ENCODE data around the gene GH2. TPM values are rescaled to one million over a fixed set of nuclear protein-coding genes. Genes with fewer than 3 reads are reported as not detected.
"Not testable (repeated sequence)": the region's sequence is repeated elsewhere in the genome, so short reads cannot be mapped to it uniquely, and the experiment has no call there.

Gene GH2
- total and polyA plus RNA-seq, 2 donors (not counting 3 experiments of a cell fraction or from before 2014, with no cell fraction given), result not detected

DNA sequence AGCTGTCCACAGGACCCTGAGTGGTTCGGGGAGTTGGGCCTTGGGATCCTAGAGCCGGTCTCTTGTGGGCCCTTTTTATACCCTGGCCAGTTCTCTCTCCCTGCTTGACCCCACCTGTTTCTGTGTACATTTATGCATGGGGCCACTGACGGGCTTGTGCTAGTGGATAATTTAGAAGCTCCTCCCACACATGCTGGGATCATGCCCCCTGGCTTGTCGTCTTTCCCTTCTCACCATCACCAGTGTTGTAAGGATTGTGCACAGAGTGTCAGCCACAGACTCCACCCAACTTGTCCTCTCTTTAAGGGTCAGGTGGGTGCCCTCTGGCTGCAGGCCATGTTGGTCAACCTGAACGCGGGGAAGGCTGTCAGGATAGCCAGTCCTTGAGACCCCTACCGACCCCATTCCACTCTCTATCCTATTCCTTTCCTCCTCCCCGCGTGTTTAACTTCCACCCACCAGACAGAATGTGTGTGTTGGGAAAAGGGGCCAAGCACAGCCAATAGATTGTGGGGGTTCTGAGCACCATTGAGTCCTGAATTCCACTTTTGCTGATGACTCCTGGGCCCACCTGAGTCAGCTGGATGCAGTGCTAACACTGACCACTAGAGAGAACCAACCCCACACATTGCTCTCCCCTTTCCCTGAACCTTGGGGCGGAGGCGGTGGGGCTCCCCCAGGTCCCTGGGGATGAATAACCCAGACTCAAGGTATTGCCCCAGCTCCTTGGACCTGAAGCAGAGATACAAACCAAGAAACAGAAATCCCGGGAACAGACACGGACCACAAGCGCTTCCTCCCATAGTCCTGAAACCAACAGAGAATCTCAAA is 15.0 kb upstream of the GH2 start, which contains the start of gene CSH1:
TSS of gene CSH1 (minus strand) at position 51 of the 831 bp plus-strand sequence. CDS start 63 bp downstream, outside the sequence.
- H3K27me3 ChIP-seq (ENCODE audit: control insufficient read depth in 2 of 2, insufficient read depth in 2 of 2, low read length in 2 of 2), result peaks cover 9 to 11% of the 10 kb centered on the region in 2 experiments
- H3K9ac ChIP-seq (replicated peaks; ENCODE audit: extremely low read depth, insufficient read depth, low read length); CTCF ChIA-PET; H2AFZ ChIP-seq (ENCODE audit: low read depth, low read length); DNase-seq (ENCODE audit: low read depth, low spot score); H3K4me3 ChIP-seq (replicated peaks in 1 of 3; ENCODE audit: insufficient read depth in 1 of 3, low read depth in 1 of 3, low read length in 3 of 3); H4K20me1 ChIP-seq (replicated peaks; ENCODE audit: control insufficient read depth, extremely low read depth, insufficient read depth, low read length); H3K4me1 ChIP-seq (ENCODE audit: control insufficient read depth, extremely low read depth, insufficient read depth, low read length); FAIRE-seq; H3K4me2 ChIP-seq (ENCODE audit: insufficient read depth, low read length); H3K36me3 ChIP-seq (ENCODE audit: control insufficient read depth in 2 of 2, extremely low read depth in 1 of 2, insufficient read depth in 2 of 2, low read length in 2 of 2); POLR2A ChIA-PET; BruUV-seq (replicated peaks); H3K79me2 ChIP-seq (ENCODE audit: control insufficient read depth, insufficient read depth, low read length); H3K9me3 ChIP-seq (replicated peaks; ENCODE audit: control insufficient read depth, insufficient read depth, low read length); H3K27ac ChIP-seq (ENCODE audit: insufficient read depth, low read depth, low read length); dilution Hi-C loops (cut with MboI; ENCODE audit: extremely low pct_ligation_motif_present, low sequenced_read_pairs); intact Hi-C loops (cut with micrococcal nuclease); H3K9me1 ChIP-seq (replicated peaks; ENCODE audit: control insufficient read depth, extremely low read depth, insufficient read depth, low read length): not testable (repeated sequence)

DNA sequence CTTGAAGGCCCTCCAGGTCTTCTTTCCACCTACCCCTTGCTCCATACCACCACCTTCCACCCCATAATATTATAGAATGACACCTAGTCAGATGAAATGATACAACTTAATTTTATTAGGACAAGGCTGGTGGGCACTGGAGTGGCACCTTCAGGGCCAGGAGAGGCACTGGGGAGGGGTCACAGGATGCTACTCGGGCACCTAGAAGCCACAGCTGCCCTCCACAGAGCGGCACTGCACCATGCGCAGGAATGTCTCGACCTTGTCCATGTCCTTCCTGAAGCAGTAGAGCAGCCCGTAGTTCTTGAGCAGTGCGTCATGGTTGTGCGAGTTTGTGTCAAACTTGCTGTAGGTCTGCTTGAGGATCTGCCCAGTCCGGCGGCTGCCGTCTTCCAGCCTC is 13.1 kb upstream of the GH2 start:
- POLR2A ChIA-PET; H3K4me2 ChIP-seq (ENCODE audit: insufficient read depth, low read length); H4K20me1 ChIP-seq (replicated peaks; ENCODE audit: control insufficient read depth, extremely low read depth, insufficient read depth, low read length); H3K4me1 ChIP-seq (ENCODE audit: control insufficient read depth, extremely low read depth, insufficient read depth, low read length); CTCF ChIA-PET; H3K9me3 ChIP-seq (replicated peaks; ENCODE audit: control insufficient read depth, insufficient read depth, low read length); H3K27ac ChIP-seq (ENCODE audit: insufficient read depth, low read depth, low read length); intact Hi-C loops (cut with micrococcal nuclease); H3K4me3 ChIP-seq (replicated peaks in 1 of 3; ENCODE audit: insufficient read depth in 1 of 3, low read depth in 1 of 3, low read length in 3 of 3); FAIRE-seq; H3K79me2 ChIP-seq (ENCODE audit: control insufficient read depth, insufficient read depth, low read length); BruUV-seq (replicated peaks); H3K36me3 ChIP-seq (ENCODE audit: control insufficient read depth in 2 of 2, extremely low read depth in 1 of 2, insufficient read depth in 2 of 2, low read length in 2 of 2); H3K9me1 ChIP-seq (replicated peaks; ENCODE audit: control insufficient read depth, extremely low read depth, insufficient read depth, low read length); dilution Hi-C loops (cut with MboI; ENCODE audit: extremely low pct_ligation_motif_present, low sequenced_read_pairs); H2AFZ ChIP-seq (ENCODE audit: low read depth, low read length); H3K9ac ChIP-seq (replicated peaks; ENCODE audit: extremely low read depth, insufficient read depth, low read length); DNase-seq (ENCODE audit: low read depth, low spot score): not testable (repeated sequence)
- peaks cover 6 to 11% of the 10 kb centered on the region in 2 experiments for H3K27me3 ChIP-seq (ENCODE audit: control insufficient read depth in 2 of 2, insufficient read depth in 2 of 2, low read length in 2 of 2)

DNA sequence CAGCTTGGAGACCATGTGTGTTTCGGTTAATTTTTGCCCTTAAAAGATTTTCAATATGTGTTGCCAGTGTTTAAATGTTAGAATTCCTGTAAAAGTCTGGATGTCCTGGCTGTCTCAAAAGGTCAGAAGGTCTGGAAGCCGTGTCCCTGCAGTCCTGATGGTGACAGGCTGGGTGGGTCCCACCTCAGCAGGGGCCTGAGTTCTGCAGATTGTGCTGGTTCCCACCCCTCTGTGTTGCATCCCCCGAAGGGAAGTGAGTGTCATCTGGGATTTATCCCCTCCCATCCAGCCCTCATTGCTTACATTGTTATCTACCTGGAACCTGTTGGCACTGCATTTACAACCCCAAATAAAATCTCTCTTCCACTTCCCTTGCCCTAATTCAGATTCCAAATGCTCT is 12.3 kb upstream of the GH2 start:
- dilution Hi-C loops (cut with MboI; ENCODE audit: extremely low pct_ligation_motif_present, low sequenced_read_pairs); BruUV-seq (replicated peaks); H3K4me3 ChIP-seq (replicated peaks in 1 of 3; ENCODE audit: insufficient read depth in 1 of 3, low read depth in 1 of 3, low read length in 3 of 3); intact Hi-C loops (cut with micrococcal nuclease); FAIRE-seq; DNase-seq (ENCODE audit: low read depth, low spot score); H3K27ac ChIP-seq (ENCODE audit: insufficient read depth, low read depth, low read length); H3K4me2 ChIP-seq (ENCODE audit: insufficient read depth, low read length); H3K9ac ChIP-seq (replicated peaks; ENCODE audit: extremely low read depth, insufficient read depth, low read length); H4K20me1 ChIP-seq (replicated peaks; ENCODE audit: control insufficient read depth, extremely low read depth, insufficient read depth, low read length); H3K9me3 ChIP-seq (replicated peaks; ENCODE audit: control insufficient read depth, insufficient read depth, low read length); H3K9me1 ChIP-seq (replicated peaks; ENCODE audit: control insufficient read depth, extremely low read depth, insufficient read depth, low read length); H2AFZ ChIP-seq (ENCODE audit: low read depth, low read length); POLR2A ChIA-PET; H3K79me2 ChIP-seq (ENCODE audit: control insufficient read depth, insufficient read depth, low read length); H3K27me3 ChIP-seq (ENCODE audit: control insufficient read depth in 2 of 2, insufficient read depth in 2 of 2, low read length in 2 of 2); H3K4me1 ChIP-seq (ENCODE audit: control insufficient read depth, extremely low read depth, insufficient read depth, low read length); H3K36me3 ChIP-seq (ENCODE audit: control insufficient read depth in 2 of 2, extremely low read depth in 1 of 2, insufficient read depth in 2 of 2, low read length in 2 of 2): not testable (repeated sequence)
- CTCF ChIA-PET, result interaction anchor here (2.1 kb wide), 1 partner anchor 14 kb away, joined by 5 read pairs; no protein-coding TSS in a partner anchor
